ENCODE results near the gene SIGLEC14. TPM values are rescaled to one million over a fixed set of nuclear protein-coding genes. Genes with fewer than 3 reads are reported as not detected.

The SIGLEC14 gene, protein sequence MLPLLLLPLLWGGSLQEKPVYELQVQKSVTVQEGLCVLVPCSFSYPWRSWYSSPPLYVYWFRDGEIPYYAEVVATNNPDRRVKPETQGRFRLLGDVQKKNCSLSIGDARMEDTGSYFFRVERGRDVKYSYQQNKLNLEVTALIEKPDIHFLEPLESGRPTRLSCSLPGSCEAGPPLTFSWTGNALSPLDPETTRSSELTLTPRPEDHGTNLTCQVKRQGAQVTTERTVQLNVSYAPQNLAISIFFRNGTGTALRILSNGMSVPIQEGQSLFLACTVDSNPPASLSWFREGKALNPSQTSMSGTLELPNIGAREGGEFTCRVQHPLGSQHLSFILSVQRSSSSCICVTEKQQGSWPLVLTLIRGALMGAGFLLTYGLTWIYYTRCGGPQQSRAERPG
- 0.08 to 0.20 TPM in 2 of 5 replicates, not detected in the others for total RNA-seq (2022; extraction: Qiagen RNA extraction)

DNA sequence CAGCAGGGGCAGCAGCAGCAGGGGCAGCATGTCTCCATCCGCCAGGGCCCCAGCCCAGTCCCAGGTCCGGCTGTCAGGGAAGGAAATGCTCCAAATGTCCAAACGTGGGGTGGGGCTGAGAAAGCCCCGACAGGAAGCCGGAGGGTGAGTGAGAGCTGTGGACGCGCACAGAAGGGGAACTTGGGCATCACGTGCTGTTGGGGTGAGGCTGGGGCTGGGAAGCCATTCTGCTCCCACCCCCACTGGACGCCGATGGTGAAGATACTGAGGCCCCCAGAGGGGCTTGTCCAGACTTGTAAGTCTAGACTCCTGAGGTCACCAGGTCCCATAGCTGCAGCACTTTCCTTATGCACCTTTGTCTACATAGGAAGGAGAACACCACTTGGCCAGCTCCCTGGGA is at the start of gene SIGLEC14:
TSS of gene SIGLEC14 (minus strand) at position 96 of the 400 bp plus-strand sequence. CDS start at position 30, 66 bp downstream.

GRCh38 chr19:51693260-51693659 is 46.6 kb upstream of the SIGLEC14 start, which contains the start of gene SPACA6:
Gene SPACA6, plus strand, starts transcription at chr19:51693330. Its CDS starts 197 bp downstream, at chr19:51693527.

DNA sequence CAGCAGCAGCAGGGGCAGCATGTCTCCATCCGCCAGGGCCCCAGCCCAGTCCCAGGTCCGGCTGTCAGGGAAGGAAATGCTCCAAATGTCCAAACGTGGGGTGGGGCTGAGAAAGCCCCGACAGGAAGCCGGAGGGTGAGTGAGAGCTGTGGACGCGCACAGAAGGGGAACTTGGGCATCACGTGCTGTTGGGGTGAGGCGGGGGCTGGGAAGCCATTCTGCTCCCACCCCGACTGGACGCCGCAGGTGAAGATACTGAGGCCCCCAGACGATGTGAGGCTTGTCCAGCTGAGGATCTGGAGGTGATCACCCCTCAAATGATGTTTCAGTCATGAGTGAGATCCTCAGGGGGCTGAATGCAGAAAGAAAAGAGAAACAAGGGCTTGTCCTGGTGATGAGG is 16.3 kb downstream of the SIGLEC14 start, which contains the start of gene SIGLEC5:
TSS of gene SIGLEC5 (minus strand) at position 87 of the 400 bp plus-strand sequence. CDS start at position 21, 66 bp downstream.

Other genes starting within 250 kb of the SIGLEC14 start
- gene SIGLEC10, start 229.2 kb downstream of the SIGLEC14 start, total RNA-seq (2022; extraction: Qiagen RNA extraction) = not detected in 5 replicates
- not detected in 5 replicates for gene SIGLEC8, start 188.4 kb downstream of the SIGLEC14 start, total RNA-seq (2022; extraction: Qiagen RNA extraction)
- not detected in 5 replicates for gene CEACAM18, start 168.3 kb downstream of the SIGLEC14 start, total RNA-seq (2022; extraction: Qiagen RNA extraction)
- gene SIGLEC12, start 145.0 kb downstream of the SIGLEC14 start, total RNA-seq (2022; extraction: Qiagen RNA extraction) = not detected in 5 replicates
- gene SIGLEC6, start 115.2 kb downstream of the SIGLEC14 start, total RNA-seq (2022; extraction: Qiagen RNA extraction) = not detected in 5 replicates
- 3.2 to 5.1 TPM (median 4.1 TPM) in 5 replicates for gene ZNF175, start 75.5 kb downstream of the SIGLEC14 start, total RNA-seq (2022; extraction: Qiagen RNA extraction)
- not detected in 5 replicates for gene SIGLEC5, start 16.4 kb downstream of the SIGLEC14 start, total RNA-seq (2022; extraction: Qiagen RNA extraction)
- gene SPACA6, start 46.5 kb upstream of the SIGLEC14 start, total RNA-seq (2022; extraction: Qiagen RNA extraction) = 10.2 to 20.1 TPM (median 13.4 TPM) in 5 replicates
- not detected in 5 replicates for gene HAS1, start 77.2 kb upstream of the SIGLEC14 start, total RNA-seq (2022; extraction: Qiagen RNA extraction)
- 0.11 to 0.24 TPM (median 0.14 TPM) in 5 replicates for gene FPR1, start 105.1 kb upstream of the SIGLEC14 start, total RNA-seq (2022; extraction: Qiagen RNA extraction)
- gene FPR2, start 114.4 kb upstream of the SIGLEC14 start, total RNA-seq (2022; extraction: Qiagen RNA extraction) = not detected in 5 replicates
- not detected in 5 replicates for gene FPR3, start 148.3 kb upstream of the SIGLEC14 start, total RNA-seq (2022; extraction: Qiagen RNA extraction)
- 0.06 TPM in 1 of 5 replicates, not detected in the others for gene ZNF577, start 241.1 kb upstream of the SIGLEC14 start, total RNA-seq (2022; extraction: Qiagen RNA extraction)

Data from A549 treated with Mapracorat at 1 μM for 4 hours (cell line).